ENCODE measurements around the gene DBP.

GRCh38 chr19:48591021-48591420, 46.2 kb downstream of the DBP start:
- TF ChIP-seq EZH2 (IDR thresholded peaks at IDR 0.05; ENCODE audit: borderline replicate concordance, low read depth, low read length, poor library complexity, severe bottlenecking): no peak
- TF ChIP-seq CTCF (conservative IDR thresholded peaks at IDR 0.05; ENCODE audit: low read depth, low read length): no peak

Data from A673 (cell line).